GM18868 (cell line): ENCODE results near the gene HOMER2.
"Not testable (repeated sequence)": the region's sequence is repeated elsewhere in the genome, so short reads cannot be mapped to it uniquely, and the experiment has no call there.

Experiments
- ATAC-seq: cut with Tn5 transposase; IDR thresholded peaks from one replicate; pipeline ENCODE4 v1.9.1; 2021; ENCODE audit warnings: mild to moderate bottlenecking, moderate library complexity; ENCODE audit not compliant: unreplicated experiment

HOMER2 gene

GRCh38 chr15:82900511-82901060 lies 51.9 kb downstream of the HOMER2 start:
- no peak for ATAC-seq

DNA sequence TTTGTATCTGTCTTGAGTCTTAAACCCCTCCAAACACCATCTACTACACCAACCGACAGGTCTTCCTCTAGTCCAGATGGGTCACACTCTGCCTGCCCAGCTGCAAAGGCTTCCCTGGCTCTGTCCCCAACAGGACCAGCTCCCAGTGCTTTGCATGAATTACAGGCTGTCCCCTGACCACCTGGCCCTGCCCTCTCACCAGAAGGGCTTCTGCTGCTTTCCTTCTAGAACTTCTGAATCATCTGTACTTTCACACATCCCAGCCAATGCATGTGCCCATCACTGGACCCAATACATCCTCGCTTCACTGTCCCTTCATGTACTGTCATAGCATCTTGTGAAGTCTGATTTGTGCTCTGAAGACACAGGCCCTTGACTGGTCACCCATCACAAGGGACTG lies 53.6 kb downstream of the HOMER2 start:
- no peak for ATAC-seq

- ATAC-seq: no peak
Observed at GRCh38 chr15:82895983-82896382, 56.5 kb downstream of the HOMER2 start.

DNA sequence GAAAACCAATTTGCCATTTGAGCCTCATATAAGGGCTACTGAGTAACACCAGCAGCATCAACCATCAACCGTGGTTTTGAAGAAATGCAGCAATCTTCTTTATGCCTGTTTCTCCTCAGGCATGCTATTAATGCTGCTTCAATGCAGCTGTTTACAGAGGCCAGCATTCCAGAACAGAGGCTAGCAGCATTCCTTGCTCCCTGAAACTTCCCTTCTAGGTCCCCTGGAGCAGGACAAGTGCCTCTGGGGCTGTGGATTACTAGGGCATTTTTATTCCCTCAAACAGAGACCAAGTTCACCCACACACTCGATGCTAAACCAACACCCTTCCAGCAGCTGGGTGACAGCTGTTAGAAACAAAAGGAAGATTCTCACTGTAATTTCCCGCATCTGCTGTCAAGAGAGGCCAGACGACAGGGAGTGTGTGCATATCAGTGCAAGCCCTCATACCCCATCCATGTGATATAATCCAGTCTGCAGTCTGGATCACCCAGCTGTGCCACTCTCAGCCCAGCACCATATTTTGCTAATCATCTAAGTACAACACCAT lies 57.5 kb downstream of the HOMER2 start:
- ATAC-seq: no peak

DNA sequence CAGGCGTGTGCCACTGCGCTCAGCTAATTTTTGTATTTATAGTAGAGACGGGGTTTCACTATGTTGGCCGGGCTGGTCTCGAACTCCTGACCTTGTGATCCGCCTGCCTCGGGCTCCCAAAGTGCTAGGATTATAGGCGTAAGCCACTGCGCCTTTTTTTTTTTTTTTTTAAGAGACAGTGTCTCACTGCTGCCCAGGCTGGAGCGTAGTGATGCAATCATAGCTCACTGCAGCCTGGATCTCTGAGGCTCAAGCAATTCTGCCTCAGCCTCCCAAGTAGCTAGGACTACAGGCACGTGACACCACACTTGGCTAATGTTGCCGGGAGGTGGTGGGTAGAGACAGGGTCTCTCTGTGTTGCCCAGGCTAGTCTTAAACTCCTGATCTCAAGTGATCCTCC lies 59.0 kb downstream of the HOMER2 start:
- ATAC-seq: not testable (repeated sequence)

DNA sequence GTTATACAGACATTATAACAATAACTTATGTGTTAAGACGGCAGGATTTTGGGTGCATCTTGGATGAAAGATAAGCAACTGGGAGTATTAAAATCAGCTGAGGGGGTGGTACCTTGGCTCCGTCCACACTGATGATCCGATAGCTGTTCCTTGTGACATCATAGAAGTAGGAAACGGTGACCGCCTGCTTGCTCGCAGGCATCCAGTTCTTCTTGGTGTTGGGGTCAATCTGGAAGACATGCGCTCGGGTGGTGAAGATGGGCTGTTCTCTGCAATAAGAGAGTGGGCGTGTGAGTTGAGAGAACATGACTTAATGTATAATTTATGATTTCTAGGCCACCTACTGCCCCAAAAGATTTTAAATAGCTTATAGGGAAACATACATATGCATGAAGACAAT lies 59.9 kb downstream of the HOMER2 start:
- no peak for ATAC-seq

DNA sequence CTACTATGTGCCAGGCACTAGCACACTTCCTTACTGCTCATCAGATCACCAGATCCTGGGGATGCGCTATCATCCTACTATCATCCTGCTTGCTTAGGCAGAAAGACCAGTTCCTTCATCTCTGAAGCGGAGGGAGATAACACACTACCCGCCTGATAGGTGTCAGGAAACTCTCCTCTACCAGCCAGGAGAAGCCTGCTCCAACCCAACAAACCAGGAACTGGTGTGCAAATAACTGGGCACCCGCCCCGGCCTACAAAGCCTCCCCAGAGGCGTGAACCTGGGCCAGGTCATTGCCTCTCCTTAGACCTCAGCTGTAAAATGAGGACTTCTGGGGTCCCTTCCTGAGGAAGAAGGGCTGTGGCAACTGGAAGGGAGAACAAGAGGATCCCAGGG lies 61.5 kb downstream of the HOMER2 start:
- no peak for ATAC-seq

- ATAC-seq: no peak
Observed at GRCh38 chr15:82890338-82890994, 62.1 kb downstream of the HOMER2 start.

DNA sequence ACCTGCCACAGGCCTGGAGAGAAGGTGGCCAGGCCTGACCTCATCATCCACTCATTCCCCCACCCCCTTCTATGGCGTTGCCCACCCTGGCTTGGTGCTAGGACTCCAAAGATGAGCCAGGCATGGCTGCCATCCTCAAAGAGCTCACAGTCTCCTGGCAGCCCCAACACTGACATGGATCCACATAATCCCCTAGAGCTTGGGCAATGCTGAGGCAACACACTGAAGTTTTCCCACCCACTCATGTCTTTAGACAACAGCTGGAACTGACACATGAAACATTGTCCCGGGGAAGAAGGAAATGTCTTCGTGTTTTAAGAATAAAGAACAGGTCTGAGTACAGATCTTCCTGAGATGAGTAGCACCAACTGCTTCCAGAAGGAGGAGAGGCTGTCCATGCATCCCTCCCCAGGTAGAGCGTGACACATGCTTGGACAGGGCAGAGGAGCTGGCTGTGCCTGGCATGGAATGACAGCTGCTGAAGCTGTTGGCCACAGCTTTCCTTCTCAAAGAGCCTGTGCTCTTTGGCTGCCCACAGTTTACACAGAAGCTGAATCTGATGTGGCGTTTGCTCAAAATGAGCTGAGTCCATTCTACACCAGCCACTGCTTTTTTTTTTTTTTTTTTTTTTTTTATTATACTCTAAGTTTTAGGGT lies 70.1 kb downstream of the HOMER2 start:
- no peak for ATAC-seq

DNA sequence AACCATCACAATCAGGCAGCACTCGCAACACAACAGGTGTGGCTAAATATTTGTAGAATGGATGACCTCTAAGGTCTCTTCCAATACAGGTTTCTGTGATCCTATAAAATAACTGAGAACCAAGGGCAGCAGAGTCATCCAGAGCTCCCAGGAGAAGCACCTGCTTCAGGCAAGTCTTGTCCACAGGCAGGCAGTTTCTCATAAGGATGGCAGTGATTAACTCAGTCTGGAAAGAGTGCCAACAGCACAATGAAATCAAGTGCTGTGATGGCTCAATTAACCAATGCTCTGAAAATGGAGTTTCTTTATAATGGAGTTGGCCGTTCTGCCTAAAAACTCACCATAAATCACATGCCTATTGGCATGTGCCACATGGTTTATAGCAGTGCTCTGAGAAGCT lies 70.8 kb downstream of the HOMER2 start:
- ATAC-seq: no peak

DNA sequence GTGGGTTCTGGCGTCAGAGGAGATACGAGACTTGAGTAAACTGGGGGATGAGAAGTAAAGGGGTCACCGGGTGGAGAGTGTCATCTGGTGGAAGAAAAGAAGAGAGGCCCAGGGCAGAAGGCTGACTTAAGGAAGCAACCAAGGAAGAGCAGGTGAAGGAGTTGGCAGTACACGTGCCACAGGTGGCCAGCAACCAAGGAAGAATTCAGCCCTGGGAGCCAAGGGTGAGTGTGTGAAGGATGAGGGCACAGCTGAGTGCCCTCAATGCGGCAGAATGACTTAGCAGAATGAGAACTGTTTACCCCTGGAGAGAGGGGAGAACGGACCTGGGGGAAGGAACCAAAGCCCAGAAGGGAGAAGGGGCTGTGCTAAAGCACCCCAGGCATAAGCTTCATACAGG lies 71.8 kb downstream of the HOMER2 start:
- no peak for ATAC-seq

GRCh38 chr15:82878325-82878724 lies 74.2 kb downstream of the HOMER2 start:
- ATAC-seq: no peak

GRCh38 chr15:82877825-82878224 lies 74.7 kb downstream of the HOMER2 start:
- ATAC-seq: no peak

DNA sequence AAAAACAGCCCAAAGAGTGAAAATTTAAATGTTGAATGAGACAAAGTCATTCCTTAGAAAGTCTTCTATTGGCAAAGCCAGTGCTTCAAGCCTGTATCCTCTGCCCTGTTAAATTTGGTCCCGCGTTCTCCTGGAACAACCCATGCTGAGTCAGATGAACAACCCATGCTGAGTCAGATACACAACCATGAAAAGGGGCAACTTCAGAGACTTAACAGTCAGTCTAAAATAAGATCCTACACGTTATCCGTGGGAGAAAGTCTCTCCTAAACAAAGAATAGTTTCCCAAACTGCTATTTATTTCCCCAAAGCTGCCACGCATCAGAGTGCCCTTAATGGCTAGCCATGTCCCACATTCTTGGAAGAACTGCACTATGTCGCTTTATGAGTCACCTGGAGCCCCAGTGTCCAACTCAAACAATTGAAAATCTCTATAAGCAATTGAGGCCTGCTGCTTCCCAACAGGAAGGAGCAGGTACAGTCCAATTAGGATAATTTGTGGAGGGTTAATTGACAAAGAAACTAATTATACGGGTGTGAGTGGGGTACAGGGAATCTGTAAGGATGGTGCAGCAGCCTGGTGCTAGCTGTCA lies 77.0 kb downstream of the HOMER2 start:
- ATAC-seq: no peak

GRCh38 chr15:82874961-82875360 lies 77.6 kb downstream of the HOMER2 start:
- no peak for ATAC-seq

GRCh38 chr15:82874267-82874666 lies 78.3 kb downstream of the HOMER2 start:
- ATAC-seq: no peak

- no peak for ATAC-seq
Observed at GRCh38 chr15:82873000-82873680, 79.4 kb downstream of the HOMER2 start.

DNA sequence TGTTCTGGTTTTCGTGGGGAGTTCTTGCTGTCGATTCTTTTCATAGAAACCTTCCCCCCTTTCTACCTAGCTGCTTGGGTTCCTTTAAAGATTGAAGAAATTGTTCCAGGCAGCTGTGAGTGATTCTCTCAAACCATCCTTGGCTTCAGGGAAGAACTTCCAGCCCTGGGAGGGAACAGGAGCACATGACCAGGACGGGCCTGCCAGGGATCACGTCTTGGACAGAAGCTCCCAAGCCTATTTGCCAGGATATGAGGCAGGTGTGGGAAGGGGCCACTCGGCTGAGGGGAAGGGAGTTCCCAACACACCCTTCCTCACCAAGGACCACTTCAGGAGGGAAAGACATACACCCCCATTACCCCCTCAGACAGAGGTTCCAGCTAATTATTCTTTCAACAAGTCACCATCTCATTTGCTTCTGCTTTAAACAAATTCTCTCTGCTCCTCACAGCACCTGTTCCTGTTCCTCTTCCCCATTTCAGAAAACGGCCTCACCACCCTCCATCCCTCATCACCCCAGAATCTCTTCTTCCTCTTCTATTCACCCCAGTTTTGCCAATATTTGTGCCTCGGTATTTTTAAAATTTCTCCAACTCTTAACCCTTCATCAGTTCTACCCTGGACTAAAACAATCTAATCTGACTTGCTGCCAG lies 80.6 kb downstream of the HOMER2 start:
- ATAC-seq: no peak

DNA sequence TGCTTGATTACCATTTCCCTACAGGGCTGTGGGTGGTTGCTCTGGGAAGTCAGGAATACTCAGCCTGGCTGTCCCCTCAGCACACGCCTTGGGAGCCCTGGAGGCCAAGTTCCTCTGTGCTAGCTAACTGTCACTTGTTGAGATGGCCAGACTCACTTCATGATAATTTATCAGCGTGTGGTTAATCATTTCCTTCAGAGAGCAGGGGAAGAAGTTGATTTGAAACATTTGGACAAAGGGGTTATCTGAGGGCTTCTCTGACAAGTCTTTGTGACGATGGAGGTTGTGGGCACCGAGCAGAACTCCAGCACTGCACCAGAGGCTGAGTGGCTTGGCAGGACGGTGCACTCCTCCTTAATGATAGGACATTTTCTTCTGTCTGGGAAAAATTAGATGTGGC lies 81.2 kb downstream of the HOMER2 start:
- no peak for ATAC-seq

- ATAC-seq: no peak
Observed at GRCh38 chr15:82870727-82871320, 81.7 kb downstream of the HOMER2 start.
